ENCODE results near the gene KLHL15.
"Not testable (repeated sequence)": the region's sequence is repeated elsewhere in the genome, so short reads cannot be mapped to it uniquely, and the experiment has no call there.

The KLHL15 gene

DNA sequence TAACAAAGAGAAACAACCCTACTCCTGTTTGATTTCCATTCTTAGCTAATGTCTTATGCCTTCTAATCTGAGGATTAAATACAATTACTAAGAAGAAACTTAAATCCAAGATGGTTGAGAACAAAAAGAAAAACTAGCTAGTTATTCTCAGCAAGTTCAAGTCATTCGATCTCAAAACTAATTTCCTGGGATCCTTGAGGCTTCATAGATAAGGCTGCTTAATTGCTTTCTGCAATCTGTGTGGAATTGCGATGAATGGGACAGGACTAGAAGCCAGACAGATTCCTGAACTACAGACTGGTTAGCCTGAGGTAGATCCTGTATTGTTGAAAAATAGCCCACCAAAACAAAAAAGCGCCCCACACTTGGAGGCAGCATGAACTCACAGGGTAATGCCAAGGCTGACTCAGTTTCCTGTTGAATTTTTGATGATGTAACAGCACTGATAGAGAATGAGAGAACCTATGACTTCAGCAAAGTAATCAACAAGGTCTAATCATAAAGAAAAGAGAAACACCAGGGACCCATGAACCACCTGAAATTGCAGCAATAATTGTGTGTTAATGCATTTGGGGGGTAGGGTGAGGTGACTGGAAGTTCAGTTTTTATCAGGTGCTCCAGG is 33.9 kb downstream of the KLHL15 start:
- no peak overlapping the region for H3K9ac ChIP-seq (ENCODE audit: low read depth in 1 of 2, low read length in 2 of 2)
- peaks cover 4 to 8% of the 10 kb centered on the region in 2 donors for H3K27me3 ChIP-seq (ENCODE audit: control insufficient read depth in 2 of 2, insufficient read depth in 2 of 2, low read length in 2 of 2)
- H3K4me1 ChIP-seq (ENCODE audit: control insufficient read depth in 2 of 2, insufficient read depth in 2 of 2, low read length in 2 of 2), result no peaks in the 10 kb centered on the region
- H3K27ac ChIP-seq (ENCODE audit: low read depth in 2 of 2, low read length in 2 of 2), result no peak overlapping the region
- H3K9me3 ChIP-seq (ENCODE audit: control insufficient read depth in 2 of 2, low read length in 2 of 2), result no peaks in the 10 kb centered on the region
- no peak overlapping the region for H3K4me3 ChIP-seq (ENCODE audit: low read length in 2 of 2)
- peaks cover 3 to 6% of the 10 kb centered on the region in 2 donors for H3K36me3 ChIP-seq (ENCODE audit: control insufficient read depth in 2 of 2, insufficient read depth in 2 of 2, low read length in 2 of 2)

DNA sequence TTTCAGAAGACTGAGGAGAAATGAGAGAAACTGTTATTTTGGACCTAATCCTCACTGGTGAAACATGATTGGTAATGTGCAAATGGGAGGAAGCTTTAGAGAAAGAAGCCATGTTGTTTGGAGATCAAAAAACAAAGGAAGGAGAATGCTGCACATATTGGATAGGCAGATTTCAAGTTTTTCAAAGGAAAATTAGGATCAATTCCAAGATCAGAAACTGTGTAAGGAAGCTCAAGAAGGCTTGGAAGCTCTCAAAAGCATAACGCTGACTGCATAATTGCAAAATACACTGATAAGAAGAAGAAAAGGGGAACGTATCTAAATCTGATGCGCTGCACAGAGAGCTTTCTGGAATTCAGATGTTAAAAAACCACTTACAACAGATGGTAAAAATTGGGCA is 34.6 kb downstream of the KLHL15 start:
- H3K27me3 ChIP-seq (ENCODE audit: control insufficient read depth in 2 of 2, insufficient read depth in 2 of 2, low read length in 2 of 2), result peaks cover 4 to 8% of the 10 kb centered on the region in 2 donors
- no peaks in the 10 kb centered on the region for H3K9me3 ChIP-seq (ENCODE audit: control insufficient read depth in 2 of 2, low read length in 2 of 2)
- peaks cover 3 to 10% of the 10 kb centered on the region in 2 donors for H3K36me3 ChIP-seq (ENCODE audit: control insufficient read depth in 2 of 2, insufficient read depth in 2 of 2, low read length in 2 of 2)
- H3K27ac ChIP-seq (ENCODE audit: low read depth in 2 of 2, low read length in 2 of 2), result no peak overlapping the region
- no peaks in the 10 kb centered on the region for H3K4me1 ChIP-seq (ENCODE audit: control insufficient read depth in 2 of 2, insufficient read depth in 2 of 2, low read length in 2 of 2)
- no peak overlapping the region for H3K4me3 ChIP-seq (ENCODE audit: low read length in 2 of 2)
- H3K9ac ChIP-seq (ENCODE audit: low read depth in 1 of 2, low read length in 2 of 2), result no peak overlapping the region

DNA sequence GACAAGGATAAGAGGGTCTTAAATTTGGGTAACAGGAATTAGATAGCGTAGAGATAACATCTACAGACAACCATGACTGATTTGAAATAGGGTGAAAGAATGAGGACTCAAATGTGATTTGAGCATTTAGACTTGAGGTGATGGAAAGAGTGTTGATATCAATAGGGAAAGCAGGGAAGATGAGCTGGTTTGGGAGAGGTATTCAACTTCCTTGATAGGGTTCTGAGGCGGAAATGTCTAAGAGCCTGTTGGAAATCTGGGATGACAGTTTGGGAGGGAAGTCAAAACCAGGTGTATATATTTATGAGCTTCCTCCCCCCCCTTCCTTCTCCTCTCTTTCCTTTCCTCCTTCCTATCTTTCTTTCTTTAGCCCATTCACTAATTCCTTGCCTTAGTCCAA is 36.5 kb downstream of the KLHL15 start:
- H3K36me3 ChIP-seq (ENCODE audit: control insufficient read depth in 2 of 2, insufficient read depth in 2 of 2, low read length in 2 of 2), result peaks cover 3 to 10% of the 10 kb centered on the region in 2 donors
- H3K4me3 ChIP-seq (ENCODE audit: low read length in 2 of 2), result no peak overlapping the region
- peaks cover 6 to 8% of the 10 kb centered on the region in 2 donors for H3K27me3 ChIP-seq (ENCODE audit: control insufficient read depth in 2 of 2, insufficient read depth in 2 of 2, low read length in 2 of 2)
- H3K4me1 ChIP-seq (ENCODE audit: control insufficient read depth in 2 of 2, insufficient read depth in 2 of 2, low read length in 2 of 2), result no peaks in the 10 kb centered on the region
- H3K9me3 ChIP-seq (ENCODE audit: control insufficient read depth in 2 of 2, low read length in 2 of 2), result no peaks in the 10 kb centered on the region
- H3K27ac ChIP-seq (ENCODE audit: low read depth in 2 of 2, low read length in 2 of 2), result no peak overlapping the region
- H3K9ac ChIP-seq (ENCODE audit: low read depth in 1 of 2, low read length in 2 of 2), result no peak overlapping the region

DNA sequence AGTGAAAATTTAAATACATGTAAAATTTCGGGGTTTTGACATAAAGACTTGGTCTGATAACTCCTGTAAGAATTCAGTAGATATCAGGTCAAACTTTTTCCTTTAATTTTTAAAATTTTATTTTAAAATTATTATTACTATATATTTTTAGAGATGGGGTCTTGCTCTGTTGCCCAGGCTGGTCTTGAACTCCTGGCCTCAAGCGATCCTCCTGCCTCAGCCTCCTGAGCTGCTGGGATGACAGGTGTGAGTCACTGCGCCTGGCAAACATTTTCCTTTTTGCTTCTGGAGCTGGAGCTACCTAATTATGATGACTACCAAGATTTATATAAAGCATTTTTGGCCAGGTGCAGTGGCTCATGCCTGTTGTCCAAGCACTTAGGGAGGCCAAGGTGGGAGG is 37.3 kb downstream of the KLHL15 start:
- Histone ChIP-seq H3K9me3 (ENCODE audit: control insufficient read depth in 2 of 2, low read length in 2 of 2) (no peaks in the 10 kb centered on the region), H3K4me1 (ENCODE audit: control insufficient read depth in 2 of 2, insufficient read depth in 2 of 2, low read length in 2 of 2) (no peaks in the 10 kb centered on the region), H3K36me3 (ENCODE audit: control insufficient read depth in 2 of 2, insufficient read depth in 2 of 2, low read length in 2 of 2) (peaks cover 3 to 10% of the 10 kb centered on the region in 2 donors), H3K4me3 (ENCODE audit: low read length in 2 of 2) (no peak overlapping the region), H3K27me3 (ENCODE audit: control insufficient read depth in 2 of 2, insufficient read depth in 2 of 2, low read length in 2 of 2) (peaks cover 6 to 8% of the 10 kb centered on the region in 2 donors), H3K27ac (ENCODE audit: low read depth in 2 of 2, low read length in 2 of 2) (no peak overlapping the region), H3K9ac (ENCODE audit: low read depth in 1 of 2, low read length in 2 of 2) (no peak overlapping the region)

DNA sequence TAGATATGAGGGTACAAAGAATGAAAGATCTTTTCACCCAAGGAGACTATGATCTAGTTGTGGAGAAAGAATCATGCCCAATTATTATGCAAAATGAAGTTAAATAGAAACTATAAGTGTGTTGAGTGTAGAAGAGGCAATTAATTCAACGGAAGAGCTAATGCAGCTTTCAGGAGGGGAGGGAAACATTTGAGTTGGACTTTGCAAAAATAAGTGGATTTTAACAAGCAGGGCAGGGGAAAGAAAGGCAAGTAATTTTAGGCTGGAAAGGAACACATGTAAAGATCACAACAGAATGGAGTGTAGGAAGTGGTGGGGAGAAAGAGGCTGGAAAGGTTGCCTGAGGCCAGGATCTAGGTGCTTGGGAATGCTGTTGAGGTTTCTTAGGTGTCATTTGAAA is 44.1 kb downstream of the KLHL15 start:
- Histone ChIP-seq H3K36me3 (ENCODE audit: control insufficient read depth in 2 of 2, insufficient read depth in 2 of 2, low read length in 2 of 2) (peaks cover 0 to 2% of the 10 kb centered on the region in 2 donors), H3K4me3 (ENCODE audit: low read length in 2 of 2) (no peak overlapping the region), H3K27me3 (ENCODE audit: control insufficient read depth in 2 of 2, insufficient read depth in 2 of 2, low read length in 2 of 2) (peaks cover 0 to 2% of the 10 kb centered on the region in 2 donors), H3K4me1 (ENCODE audit: control insufficient read depth in 2 of 2, insufficient read depth in 2 of 2, low read length in 2 of 2) (no peaks in the 10 kb centered on the region), H3K9me3 (ENCODE audit: control insufficient read depth in 2 of 2, low read length in 2 of 2) (no peaks in the 10 kb centered on the region), H3K27ac (ENCODE audit: low read depth in 2 of 2, low read length in 2 of 2) (no peak overlapping the region), H3K9ac (ENCODE audit: low read depth in 1 of 2, low read length in 2 of 2) (no peak overlapping the region)

DNA sequence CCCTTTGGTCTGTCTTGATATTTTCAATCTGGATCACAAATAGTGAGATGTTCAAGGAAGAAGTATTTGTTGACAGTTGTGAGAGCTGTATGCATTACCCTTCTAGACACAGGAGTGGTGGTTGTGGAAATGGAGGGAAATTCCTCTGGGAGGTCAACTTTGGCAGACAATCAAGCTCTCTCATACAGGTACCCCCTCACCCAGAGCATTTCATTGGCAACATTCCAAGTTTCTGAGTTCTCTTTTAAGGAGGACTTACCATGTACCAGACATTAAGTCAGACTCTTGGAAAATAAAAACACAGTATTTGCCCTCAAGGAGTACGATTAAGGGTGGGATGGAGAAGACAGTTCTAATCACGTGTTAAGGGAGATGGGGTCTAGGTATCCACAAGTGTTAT is 45.3 kb downstream of the KLHL15 start:
- H3K27me3 ChIP-seq (ENCODE audit: control insufficient read depth in 2 of 2, insufficient read depth in 2 of 2, low read length in 2 of 2), result no peaks in the 10 kb centered on the region
- H3K4me1 ChIP-seq (ENCODE audit: control insufficient read depth in 2 of 2, insufficient read depth in 2 of 2, low read length in 2 of 2), result no peaks in the 10 kb centered on the region
- H3K9ac ChIP-seq (ENCODE audit: low read depth in 1 of 2, low read length in 2 of 2), result no peak overlapping the region

DNA sequence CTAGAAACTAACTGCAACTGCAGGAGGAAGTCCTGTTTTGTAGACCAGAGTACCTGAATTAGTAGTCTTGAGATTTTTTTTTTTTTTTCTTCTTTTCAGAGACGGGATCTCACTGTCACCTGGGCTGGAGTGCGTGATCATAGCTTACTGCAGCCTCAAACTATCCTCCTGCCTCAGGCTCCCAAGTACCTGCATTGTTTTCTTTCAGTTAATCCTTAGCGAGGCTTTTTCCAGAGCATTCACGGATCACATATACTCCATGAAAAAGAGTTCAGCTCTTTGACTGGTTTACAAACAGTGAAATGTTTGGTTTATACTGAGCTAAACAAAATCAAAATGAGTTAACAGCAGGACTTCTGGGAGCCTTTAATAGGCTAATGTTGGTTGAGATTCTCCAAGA is 45.8 kb downstream of the KLHL15 start:
- Histone ChIP-seq H3K27ac (ENCODE audit: low read depth in 2 of 2, low read length in 2 of 2) (no peak overlapping the region), H3K9me3 (ENCODE audit: control insufficient read depth in 2 of 2, low read length in 2 of 2) (no peaks in the 10 kb centered on the region), H3K27me3 (ENCODE audit: control insufficient read depth in 2 of 2, insufficient read depth in 2 of 2, low read length in 2 of 2) (no peaks in the 10 kb centered on the region), H3K9ac (ENCODE audit: low read depth in 1 of 2, low read length in 2 of 2) (no peak overlapping the region), H3K4me3 (ENCODE audit: low read length in 2 of 2) (no peak overlapping the region), H3K36me3 (ENCODE audit: control insufficient read depth in 2 of 2, insufficient read depth in 2 of 2, low read length in 2 of 2) (no peaks in the 10 kb centered on the region), H3K4me1 (ENCODE audit: control insufficient read depth in 2 of 2, insufficient read depth in 2 of 2, low read length in 2 of 2) (no peaks in the 10 kb centered on the region)

More for the DNA sequence above, 45.3 kb downstream of the KLHL15 start:
- Histone ChIP-seq H3K36me3 (ENCODE audit: control insufficient read depth in 2 of 2, insufficient read depth in 2 of 2, low read length in 2 of 2) (no peaks in the 10 kb centered on the region), H3K9me3 (ENCODE audit: control insufficient read depth in 2 of 2, low read length in 2 of 2) (no peaks in the 10 kb centered on the region), H3K4me3 (ENCODE audit: low read length in 2 of 2) (no peak overlapping the region), H3K27ac (ENCODE audit: low read depth in 2 of 2, low read length in 2 of 2) (no peak overlapping the region)

DNA sequence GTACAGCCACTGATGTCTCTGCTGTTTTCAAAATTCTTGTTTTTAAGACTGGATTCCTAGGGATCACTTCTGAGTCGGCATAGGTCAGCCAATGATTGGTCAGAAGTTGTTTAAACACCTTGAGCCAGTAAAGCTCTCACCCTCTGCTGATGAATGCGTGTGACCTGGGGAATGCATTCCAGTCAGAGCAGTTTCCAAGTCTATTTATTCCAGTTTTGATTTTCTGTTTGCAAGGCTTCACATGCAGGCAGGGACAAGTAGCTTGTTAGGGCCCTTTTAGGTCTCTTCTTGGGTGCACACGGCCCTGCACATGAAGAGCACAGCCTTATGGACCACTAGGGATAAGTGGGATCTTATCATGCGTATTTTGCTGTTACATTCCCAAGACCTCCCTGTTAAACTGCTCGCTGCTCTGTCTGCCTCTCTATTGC is 47.0 kb downstream of the KLHL15 start:
- no peaks in the 10 kb centered on the region for H3K9me3 ChIP-seq (ENCODE audit: control insufficient read depth in 2 of 2, low read length in 2 of 2)
- no peak overlapping the region for H3K4me3 ChIP-seq (ENCODE audit: low read length in 2 of 2)
- no peaks in the 10 kb centered on the region for H3K36me3 ChIP-seq (ENCODE audit: control insufficient read depth in 2 of 2, insufficient read depth in 2 of 2, low read length in 2 of 2)
- H3K9ac ChIP-seq (ENCODE audit: low read depth in 1 of 2, low read length in 2 of 2), result no peak overlapping the region
- H3K27ac ChIP-seq (ENCODE audit: low read depth in 2 of 2, low read length in 2 of 2), result no peak overlapping the region
- H3K4me1 ChIP-seq (ENCODE audit: control insufficient read depth in 2 of 2, insufficient read depth in 2 of 2, low read length in 2 of 2), result no peaks in the 10 kb centered on the region
- no peaks in the 10 kb centered on the region for H3K27me3 ChIP-seq (ENCODE audit: control insufficient read depth in 2 of 2, insufficient read depth in 2 of 2, low read length in 2 of 2)

DNA sequence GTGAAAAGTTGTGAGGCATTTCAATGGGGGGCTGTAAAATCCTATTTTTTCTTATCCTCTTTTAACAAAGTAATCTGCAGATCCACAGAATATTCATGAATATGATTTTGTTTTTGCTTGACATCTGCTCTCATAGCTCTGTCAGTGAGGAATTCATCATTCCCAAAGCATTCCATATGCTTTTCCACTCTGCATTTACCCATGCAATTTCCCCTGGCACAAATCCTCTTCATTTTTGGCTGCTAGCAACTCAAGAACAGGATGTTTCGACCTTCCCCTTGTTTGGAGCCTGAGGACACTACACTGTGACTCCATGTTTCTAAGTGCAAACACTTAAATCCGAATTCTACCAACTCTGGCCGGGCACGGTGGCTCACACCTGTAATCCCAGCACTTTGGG is 48.5 kb downstream of the KLHL15 start:
- Histone ChIP-seq H3K27me3 (ENCODE audit: control insufficient read depth in 2 of 2, insufficient read depth in 2 of 2, low read length in 2 of 2) (no peaks in the 10 kb centered on the region), H3K9ac (ENCODE audit: low read depth in 1 of 2, low read length in 2 of 2) (no peak overlapping the region), H3K4me3 (ENCODE audit: low read length in 2 of 2) (no peak overlapping the region), H3K9me3 (ENCODE audit: control insufficient read depth in 2 of 2, low read length in 2 of 2) (no peaks in the 10 kb centered on the region), H3K36me3 (ENCODE audit: control insufficient read depth in 2 of 2, insufficient read depth in 2 of 2, low read length in 2 of 2) (no peaks in the 10 kb centered on the region), H3K4me1 (ENCODE audit: control insufficient read depth in 2 of 2, insufficient read depth in 2 of 2, low read length in 2 of 2) (no peaks in the 10 kb centered on the region), H3K27ac (ENCODE audit: low read depth in 2 of 2, low read length in 2 of 2) (no peak overlapping the region)

DNA sequence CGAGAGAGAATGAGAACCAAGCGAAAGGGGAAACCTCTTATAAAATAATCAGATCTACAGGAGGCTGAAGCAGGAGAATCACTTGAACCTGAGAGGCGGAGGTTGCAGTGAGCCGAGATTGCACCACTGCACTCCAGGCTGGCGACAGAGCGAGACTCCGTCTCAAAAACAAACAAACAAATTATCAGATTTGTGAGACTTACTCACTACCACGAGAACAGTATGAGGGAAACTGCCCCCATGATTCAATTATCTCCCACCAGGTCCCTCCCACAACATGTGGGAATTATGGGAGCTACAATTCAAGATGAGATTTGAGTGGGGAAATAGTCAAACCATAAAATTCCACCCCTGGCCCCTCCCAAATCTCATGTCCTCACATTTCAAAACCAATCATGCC is 61.4 kb downstream of the KLHL15 start:
- H3K4me3 ChIP-seq (ENCODE audit: low read length in 2 of 2); H3K4me1 ChIP-seq (ENCODE audit: control insufficient read depth in 2 of 2, insufficient read depth in 2 of 2, low read length in 2 of 2); H3K9ac ChIP-seq (ENCODE audit: low read depth in 1 of 2, low read length in 2 of 2); H3K27ac ChIP-seq (ENCODE audit: low read depth in 2 of 2, low read length in 2 of 2); H3K27me3 ChIP-seq (ENCODE audit: control insufficient read depth in 2 of 2, insufficient read depth in 2 of 2, low read length in 2 of 2); H3K36me3 ChIP-seq (ENCODE audit: control insufficient read depth in 2 of 2, insufficient read depth in 2 of 2, low read length in 2 of 2); H3K9me3 ChIP-seq (ENCODE audit: control insufficient read depth in 2 of 2, low read length in 2 of 2): not testable (repeated sequence)

DNA sequence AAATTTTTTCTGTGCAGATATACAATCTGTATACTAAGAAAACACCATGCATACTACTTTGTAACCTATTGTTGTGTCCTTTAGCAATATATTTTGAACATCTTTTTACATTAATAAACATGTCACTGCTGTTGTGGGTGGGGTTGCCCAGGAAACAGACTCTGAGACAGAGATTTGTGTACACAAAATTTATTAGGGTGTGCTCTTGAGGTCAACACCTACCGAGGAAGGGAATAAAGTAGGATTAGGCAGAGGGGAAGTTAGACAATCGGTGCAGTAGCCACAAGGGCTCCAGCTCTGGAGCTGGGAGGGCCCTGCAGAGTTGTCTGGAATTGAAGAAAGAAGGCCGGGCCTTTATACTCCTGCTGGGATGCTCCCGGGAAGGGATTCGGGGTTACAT is 62.8 kb downstream of the KLHL15 start:
- Histone ChIP-seq H3K4me1 (ENCODE audit: control insufficient read depth in 2 of 2, insufficient read depth in 2 of 2, low read length in 2 of 2) (no peaks in the 10 kb centered on the region), H3K4me3 (ENCODE audit: low read length in 2 of 2) (no peak overlapping the region), H3K27me3 (ENCODE audit: control insufficient read depth in 2 of 2, insufficient read depth in 2 of 2, low read length in 2 of 2) (peaks cover 4 to 5% of the 10 kb centered on the region in 2 donors), H3K9me3 (ENCODE audit: control insufficient read depth in 2 of 2, low read length in 2 of 2) (no peaks in the 10 kb centered on the region), H3K36me3 (ENCODE audit: control insufficient read depth in 2 of 2, insufficient read depth in 2 of 2, low read length in 2 of 2) (no peaks in the 10 kb centered on the region), H3K27ac (ENCODE audit: low read depth in 2 of 2, low read length in 2 of 2) (no peak overlapping the region), H3K9ac (ENCODE audit: low read depth in 1 of 2, low read length in 2 of 2) (no peak overlapping the region)

Measured in mucosa of rectum (tissue), 2 donors.